GM04503 (cell line): ENCODE data around the gene FNBP1.

Source experiments
- DNase-seq: peaks from one replicate; pipeline ENCODE4 v3.0.0-alpha.2; 2012; ENCODE audit warnings: low read depth

Gene FNBP1

DNA sequence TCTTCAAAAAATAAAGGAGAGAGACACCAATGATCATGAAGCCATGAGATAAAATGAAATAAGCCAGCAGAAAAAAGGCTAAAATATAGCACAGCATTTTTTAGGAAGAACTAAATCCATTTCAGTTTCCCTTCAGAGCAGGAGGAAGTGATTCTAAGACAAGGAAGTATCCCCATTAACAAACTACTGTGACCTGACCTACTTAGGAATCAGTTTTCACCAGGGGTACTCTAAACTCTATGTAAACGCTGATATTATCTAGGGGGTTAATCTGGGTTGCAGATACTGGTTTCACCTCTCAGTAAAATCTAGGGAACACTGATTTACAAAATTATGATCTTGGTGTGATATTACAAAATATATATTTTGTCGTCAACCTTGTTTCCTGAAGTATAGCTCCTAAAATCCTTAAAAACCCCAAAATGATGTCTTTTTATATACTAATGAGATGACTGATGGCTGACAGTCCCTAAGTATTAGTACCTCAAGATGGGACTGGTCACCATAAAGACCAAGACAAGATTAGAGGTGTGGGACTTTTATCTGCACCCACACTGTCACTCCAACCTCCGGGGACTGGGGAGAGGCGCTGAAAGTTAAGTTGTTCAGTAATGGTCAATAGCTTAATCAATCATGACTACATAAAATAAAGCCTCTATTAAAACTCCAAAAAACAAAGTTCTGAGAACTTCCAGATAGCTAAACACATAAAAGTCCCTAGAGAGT lies 2.9 kb upstream of the FNBP1 start:
- DNase-seq, result no peak

DNA sequence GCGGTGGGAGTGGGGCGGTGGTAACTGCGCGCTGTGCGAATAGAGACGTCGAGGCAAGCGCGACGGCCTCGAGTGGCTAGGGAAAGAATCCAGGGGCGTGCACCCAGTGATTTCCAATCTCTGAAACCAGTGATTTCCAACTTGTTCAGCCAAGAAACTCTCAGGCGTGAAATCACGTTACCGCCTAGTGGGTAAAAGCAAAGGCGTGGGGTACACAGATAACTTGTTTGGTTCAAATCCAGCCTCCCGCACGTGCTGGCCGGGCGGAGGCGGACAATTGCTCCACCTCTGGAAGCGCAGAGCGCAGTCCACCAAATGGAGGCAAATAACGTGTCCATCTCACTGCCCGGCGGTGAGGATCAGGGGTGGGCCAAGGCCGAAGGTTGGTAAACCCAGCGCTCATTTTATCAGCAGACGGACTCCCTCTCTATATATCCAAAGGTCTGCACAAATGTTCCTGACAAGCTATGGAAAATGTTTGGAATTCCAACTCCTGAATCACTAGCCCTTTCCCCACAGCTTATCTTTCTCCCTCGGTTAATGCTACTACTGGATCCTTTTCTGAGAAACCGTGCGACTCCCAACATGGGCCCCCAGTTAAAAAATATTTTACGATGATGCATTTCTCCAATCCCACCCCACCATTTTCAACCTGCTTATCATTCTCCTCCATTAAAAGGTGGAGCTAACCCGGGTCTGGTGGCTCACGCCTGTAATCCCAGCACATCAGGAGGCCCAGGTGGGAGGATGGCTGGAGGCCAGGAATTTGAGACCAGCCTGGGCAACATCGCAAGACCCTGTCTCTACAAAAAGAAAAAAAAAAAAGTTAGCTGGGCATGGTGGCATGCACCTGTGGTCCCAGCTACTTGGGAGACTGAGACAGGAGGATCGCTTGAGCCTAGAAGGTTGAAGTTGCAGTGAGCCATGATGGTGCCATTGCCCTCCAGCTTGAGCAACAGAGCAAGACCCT lies 950 bp upstream of the FNBP1 start:
- DNase-seq, result no peak

DNA sequence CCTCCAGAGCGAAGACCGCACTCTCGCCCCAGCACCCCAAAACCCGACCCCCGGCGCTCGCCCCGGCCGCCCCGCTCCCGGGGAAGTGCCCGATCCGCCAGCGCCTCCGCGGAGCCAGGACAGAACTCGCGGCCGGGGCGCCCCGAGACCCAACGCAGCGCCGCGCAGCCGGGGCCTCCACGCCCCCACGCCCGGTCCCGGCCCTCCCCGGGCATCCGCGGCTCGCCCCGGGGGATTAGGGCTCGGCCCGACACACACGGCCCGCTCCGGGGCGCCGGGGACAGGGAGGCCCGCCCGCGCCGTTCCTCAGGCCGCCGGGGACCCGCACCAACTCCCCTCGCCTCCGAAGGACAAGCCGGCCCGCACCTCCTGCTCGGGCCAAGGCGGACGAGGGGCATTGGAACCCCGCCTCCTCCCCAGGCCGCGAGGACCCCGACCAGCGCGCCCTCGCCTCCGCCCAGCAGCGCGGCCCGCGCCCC lies 544 bp downstream of the FNBP1 start:
- no peak for DNase-seq

DNA sequence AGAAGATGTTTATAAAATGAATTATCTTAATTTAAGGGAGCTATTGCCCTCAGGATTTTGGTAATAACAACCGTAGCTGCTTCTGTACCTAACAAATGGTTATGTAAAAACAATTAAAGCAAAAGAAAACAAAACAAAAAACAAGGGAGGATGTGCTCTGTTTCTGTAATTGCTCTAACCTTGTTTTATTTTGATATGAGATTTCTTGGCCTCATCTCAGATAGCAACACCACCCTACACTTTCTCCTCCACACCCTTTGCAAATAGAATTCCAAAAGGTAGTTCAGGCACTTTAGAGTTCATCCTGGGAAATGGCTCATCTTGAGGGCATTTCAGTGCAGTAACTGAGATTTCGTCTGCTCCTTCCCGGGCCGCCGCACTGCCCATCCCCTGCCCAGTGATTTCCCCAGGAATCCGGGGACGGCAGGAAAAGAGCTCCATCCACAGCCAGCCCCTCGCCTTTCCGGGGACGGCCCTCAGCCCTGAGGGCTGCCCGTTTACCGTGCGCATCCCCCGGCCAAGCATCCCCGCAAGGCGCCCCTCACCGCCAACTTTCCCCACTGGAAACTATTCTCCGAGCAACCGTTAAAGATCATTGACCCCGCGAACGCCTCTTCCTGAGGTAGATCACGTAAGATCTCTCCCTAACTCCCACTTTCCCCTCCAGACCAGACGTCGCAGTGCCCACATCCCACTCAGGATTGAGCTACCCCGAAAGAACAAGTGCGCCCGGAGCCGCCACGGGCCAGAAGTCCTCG lies 1.2 kb downstream of the FNBP1 start:
- DNase-seq, result no peak

DNA sequence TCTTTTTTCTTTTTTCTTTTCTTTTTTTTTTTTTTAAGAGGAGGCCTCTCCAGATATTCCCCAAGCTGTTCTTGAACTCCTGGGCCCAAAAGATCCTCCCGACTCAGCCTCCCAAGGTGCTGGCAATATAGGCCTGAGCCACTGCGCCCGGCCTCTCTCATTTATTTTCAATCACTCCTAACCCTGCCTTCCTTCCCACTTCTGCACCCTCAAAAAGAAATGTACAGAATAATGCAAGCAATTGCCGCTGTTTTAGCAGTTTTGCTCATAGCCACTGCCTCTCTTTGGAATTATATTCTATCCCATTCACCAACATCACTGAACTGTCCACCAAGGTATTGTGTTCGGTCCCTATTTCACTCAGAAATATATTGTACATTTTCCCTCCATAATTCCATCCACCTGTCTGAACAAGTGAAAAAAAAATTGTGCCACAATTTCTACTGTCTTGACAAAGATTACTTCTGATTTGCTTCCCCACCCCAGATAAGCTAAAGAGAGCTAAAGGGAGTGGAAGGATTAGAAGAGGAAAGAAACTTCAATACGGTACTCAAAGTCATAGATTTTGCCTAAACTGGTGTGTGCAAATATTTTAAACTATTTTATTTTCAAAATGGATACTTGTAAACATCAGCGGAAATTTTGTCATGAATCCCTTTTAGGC lies 1.9 kb downstream of the FNBP1 start:
- no peak for DNase-seq

DNA sequence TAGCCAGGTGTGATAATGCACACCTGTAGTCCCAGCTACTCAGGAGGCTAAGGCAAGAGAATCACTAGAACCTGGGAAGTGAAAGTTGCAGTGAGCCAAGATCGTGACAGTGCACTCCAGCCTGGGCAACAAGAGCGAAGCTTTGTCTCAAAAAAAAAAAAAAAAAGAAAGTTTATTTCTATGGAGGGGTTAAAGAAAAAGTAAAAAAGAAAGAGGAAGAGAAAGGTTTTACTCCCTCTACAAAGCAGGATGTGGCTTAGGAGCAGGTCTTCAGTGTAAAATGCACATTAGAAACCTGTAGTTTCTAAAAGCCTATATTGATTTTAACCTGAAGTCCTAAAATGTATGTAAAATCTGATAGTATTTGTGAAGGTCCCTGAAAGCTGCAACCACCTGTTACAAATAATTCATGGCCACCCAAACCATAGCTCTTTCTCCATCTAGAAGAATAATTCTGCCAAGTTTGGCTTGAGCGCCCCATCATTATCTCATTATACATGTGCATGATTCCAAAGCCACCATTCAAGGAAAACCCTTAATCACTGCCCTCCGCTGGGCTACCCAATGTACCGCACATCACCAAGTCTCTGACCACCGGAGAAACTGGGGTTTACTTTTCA lies 3.4 kb downstream of the FNBP1 start:
- DNase-seq, result no peak

DNA sequence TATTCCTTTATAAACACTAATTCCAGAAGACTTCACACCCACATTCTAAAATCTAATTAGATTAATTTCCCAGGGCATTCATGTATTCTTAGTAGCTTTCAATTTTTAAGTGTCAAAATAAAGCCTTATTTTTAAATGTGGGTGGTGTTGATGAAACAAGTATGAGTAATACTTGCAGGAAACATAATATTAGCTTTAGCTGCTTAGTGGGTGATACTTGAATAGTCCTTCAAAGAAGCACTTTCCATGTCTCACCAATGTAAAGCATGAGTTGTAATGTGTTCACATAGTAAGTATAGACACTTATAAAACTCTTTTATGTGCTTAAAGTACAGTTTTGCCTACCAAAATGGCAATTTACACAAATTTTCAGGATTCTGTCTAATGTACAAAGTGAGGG lies 6.9 kb downstream of the FNBP1 start:
- no peak for DNase-seq

DNA sequence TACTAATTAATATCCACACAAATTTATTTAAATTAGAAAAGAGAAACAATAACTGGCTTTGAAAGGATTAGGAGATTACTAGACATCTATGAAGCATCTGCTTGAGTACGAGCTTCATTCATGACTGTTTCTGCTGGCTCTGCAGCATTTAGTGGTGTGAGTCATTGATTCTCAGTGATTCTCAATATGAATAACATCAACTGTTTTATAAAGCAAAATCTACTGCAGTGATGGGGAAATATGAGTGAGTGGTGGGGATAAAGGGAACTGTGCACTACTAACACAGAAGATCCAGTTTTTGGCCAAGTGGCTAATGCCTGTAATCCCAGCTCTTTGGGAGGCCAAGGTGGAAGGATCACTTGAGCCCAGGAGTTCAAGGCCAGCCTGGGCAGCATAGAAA lies 8.4 kb downstream of the FNBP1 start:
- DNase-seq, result no peak

DNA sequence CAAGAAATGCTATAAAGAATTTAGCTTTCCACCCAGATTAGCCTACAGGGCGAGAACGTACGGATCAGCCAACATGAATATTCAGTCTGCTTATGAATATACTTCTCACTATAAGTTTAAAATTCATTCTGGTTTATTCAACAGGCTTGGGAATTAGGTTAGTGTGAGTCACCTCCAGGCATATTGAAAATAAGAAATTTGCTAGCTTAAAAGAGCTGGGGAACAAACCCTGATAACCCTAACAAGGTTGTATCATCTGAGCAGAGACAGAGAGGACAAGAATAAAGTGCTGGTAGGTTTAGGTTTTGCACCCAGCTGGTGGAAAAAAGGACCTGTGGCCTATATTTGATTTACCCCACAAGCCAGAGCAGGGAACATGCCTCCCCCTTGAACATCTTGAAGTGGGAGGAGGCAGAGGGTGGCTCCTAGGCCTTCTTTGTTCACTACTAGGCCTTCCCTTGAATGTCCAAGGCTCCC lies 12.3 kb downstream of the FNBP1 start:
- no peak for DNase-seq

DNA sequence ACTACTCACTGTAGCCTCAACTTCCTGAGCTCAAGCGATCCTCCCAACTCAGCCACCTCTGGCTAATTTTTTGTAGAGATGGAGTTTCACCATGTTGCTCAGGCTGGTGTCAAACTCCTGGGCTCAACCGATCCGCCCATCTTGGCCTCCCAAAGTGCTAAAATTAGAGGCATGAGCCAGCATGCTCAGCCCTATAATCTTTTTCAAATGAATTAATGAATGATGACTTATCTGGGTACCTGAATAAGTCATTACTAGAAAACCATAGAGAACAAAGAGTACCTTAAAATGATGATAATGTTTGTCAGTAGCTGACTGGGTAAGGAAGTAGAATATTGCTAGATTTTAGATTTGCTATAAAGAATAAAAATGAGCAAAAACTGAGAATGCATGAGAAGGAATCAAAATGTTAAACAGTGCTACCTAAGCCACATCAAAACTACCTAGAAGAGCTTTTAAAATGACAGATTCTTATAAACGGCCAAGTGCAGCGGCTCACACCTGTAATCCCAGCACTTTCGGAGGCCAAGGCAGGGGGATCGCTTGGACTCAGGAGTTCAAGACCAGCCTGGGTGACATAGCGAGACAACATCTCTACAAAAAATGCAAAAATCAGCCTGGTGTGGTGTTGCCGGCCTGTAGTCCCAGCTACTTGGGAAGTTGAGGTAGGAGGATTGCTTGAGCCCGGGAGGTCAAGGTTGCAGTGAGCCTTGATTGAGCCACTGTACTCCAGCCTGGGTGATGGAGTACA lies 13.6 kb downstream of the FNBP1 start:
- no peak for DNase-seq

DNA sequence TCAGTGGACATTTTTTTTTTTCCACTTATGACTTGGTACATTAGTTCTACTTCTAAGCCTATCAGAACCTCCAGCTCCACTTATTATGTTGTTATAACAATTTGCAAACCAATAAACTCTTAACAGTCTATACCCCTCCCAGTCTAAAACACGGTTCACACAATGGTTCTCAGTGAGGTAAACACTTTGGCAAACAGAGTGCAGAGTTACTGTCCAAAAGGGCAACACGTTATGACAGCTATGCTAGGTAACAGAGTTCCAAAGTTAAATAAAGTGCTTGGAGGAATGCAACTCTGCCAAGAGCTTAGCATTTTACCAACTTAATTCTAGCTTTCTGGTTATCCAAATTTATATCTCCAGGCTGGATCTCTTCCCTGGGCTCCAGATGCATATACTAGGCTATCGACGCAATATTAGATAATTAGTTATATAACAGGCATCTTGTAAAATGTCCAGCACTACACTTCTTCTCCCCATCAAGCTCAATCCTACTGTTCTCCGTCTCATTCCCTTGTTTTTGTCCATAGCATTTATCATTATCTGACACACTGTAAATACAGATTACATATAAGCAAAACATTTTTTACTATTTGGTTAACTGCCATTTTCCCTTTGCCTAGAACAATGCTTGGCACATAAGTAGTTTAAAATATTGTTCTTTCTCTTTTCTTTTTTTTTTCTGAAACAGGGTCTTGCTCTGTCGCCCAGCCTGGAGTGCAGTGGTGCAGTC lies 14.3 kb downstream of the FNBP1 start:
- DNase-seq, result no peak

DNA sequence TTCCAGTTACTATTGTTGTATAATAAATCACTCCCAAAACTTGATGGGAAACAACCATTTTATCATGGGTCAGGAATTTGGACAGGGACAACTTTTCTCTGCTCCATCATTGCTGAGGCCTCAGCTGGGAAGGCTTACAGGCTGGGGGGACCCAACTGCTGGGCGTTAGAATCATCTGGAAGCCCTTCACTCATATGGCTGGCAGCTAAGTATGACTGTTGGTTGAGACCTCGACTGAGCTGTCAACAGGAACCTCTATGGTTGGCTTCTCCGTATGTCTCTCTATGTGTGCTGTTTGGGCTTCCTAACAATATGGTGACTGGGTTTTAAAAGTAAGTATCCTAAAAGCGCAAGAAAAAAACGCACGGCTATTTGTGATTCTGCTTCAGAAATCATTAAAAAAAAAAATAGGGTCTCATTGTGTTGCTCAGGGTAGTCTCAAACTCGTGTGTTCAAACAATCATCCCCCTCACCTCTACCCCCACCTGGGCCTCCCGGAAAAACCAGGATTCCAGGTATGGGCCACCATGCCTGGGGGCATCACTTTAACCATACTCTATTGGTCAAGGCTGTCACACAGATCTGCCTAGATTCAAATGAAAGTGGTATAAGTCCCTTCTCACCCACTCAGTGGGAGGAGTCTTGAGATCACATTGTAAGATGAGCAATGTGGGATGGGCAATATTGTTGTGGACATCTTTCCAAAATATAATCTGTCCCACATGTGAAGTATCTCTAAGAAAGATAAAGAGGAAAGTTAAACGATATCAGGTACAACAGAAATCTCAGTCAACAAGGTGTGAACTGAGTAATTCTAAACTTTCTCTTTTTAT lies 15.2 kb downstream of the FNBP1 start:
- no peak for DNase-seq

DNA sequence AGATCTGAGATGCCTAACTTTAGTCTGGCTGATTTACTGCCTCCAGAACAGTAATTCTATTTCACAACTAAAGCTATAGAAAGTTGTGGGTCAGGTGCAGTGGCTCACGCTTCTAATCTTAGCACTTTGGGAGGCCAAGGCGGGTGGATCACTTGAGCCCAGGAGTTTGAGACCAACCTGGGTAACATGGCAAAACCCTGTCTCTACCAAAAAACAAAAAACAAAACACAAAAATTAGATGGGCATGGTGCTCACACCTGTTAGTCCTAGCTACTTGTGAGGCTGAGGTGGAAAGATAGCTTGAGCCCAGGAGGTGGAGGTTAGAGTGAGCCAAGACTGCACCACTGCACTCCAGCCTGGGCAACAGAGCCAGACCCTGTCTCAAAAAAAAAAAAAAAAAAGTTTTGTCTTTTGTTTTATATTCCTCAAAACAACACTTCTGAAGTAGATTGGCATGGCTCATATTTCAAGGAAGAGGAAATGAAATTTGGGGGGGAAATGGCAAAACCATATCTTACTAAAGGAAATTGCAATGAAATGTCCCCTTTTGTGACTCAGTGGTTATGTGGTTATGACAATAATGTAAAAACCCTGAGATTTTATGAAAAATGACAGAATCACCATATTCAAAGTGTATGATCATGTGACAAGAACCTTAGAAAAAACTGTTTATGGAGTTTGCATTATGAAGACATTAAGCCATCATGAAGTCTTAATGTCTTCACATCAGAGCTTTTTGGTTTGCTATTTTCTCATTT lies 16.2 kb downstream of the FNBP1 start:
- DNase-seq, result no peak

DNA sequence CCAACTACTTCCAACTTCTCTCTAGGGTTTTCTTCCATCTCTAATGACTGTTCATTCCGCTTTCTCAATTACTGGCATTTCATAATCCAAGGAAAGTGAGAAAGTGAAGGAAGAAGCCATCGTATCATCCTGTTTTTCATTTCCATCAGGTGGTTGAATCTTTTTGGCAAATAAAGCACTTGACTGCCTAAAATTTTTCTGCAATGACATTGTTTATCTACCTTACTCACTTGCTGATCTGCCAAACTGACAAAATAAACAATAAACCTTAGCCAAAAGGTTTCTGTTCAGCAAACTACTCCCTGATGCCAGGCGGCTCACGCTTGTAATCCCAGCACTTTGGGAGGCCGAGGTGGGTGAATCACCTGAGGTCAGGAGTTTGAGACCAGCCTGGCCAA lies 18.4 kb downstream of the FNBP1 start:
- no peak for DNase-seq

DNA sequence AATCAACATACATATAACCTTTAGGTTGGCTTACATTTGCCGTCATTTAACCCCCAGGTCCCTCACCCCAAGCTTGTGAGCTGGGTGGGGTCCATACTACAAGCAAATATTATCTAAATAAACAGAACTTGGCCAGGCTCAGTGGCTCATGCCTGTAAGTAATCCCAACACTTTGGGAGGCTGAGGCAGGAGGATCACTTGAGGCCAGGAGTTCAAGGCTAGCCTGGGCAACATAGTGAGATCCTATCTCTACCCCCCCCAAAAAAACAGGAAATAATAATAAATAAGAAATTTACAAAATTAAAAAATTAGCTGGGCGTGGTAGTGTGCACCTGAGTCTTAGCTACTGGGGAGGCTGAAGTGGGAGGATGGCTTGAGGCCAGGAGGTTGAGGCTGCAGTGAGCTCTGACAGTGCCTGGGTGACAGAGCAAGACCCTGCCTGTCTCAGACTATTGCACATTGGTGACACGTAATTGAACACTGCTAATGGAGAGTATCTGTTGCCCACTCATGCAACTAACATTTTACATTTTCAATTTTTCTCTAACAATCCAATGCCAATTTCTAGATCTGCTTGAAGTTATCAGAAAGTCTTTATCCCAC lies 18.9 kb downstream of the FNBP1 start:
- DNase-seq, result no peak

DNA sequence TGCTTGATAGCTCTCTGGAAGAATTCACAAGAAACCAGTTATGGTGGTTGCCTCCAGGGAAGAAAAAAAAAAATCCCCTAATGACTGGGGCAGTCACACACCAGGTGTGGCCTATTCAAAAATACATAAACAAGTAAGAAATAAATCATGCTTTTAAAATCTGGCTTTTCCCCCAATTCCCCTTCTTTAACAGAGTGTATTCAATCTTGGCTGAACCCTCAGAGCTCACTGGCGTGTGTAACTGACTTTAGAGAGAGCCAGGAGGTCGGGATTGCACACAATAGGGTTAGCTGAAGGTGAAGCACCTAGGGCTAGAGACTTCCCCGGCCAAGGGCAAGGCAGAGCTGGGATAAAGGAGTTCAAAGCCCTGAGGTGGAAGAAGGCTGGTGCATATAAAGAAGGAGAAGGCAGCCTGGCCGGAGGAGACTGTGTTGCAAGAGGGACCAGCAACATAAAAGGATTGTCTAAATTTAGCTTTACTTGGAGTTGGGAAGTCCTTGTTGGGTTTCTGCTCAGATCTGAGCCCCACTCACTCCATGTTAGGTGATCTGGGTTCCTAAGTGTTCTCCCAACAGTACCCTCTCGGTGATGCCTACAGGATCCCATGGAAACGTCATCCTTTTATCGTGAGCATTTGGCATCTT lies 19.7 kb downstream of the FNBP1 start:
- DNase-seq, result no peak

DNA sequence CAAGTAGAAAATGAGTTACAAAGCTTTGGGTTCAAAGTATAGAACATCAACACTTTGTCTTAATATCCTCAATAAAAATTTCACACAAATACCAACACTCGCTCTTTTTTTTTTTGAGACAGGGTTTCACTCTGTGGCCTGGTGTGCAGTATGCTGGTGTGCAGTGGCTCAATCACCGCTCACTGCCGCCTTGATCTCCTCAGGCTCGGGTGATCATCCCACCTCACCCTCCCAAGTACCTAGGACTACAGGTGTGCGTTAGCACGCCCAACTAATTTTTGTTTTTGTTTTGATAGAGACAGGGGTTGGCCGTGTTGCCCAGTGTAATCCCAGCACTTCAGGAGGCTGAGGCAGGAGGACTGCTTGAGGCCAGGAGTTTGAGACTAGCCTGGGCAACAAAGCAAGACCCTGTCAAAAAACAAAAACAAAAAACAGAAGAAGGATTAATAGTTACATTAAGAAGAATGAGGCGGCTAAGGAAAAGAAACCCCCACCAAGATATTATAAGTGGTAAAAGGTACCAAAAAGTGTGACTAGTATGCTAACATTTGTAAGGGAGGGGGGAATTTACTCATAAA lies 20.3 kb downstream of the FNBP1 start:
- no peak for DNase-seq
